Mesodermal cell (in vitro differentiated cells): ENCODE results near the gene HOXA9.

ENCODE experiments used
- H3K27ac ChIP-seq: 2 replicates; pipeline ENCODE4 v1.7.0; 2013; ENCODE audit warnings: mild to moderate bottlenecking, low read depth, low read length, moderate library complexity; ENCODE audit not compliant: severe bottlenecking
- H3K36me3 ChIP-seq: 2 replicates; pipeline ENCODE4 v1.7.1; 2013; ENCODE audit warnings: mild to moderate bottlenecking, low read length, moderate library complexity; ENCODE audit not compliant: control insufficient read depth, insufficient read depth
- H3K4me1 ChIP-seq: one replicate; pipeline ENCODE4 v1.7.1; 2013; ENCODE audit warnings: mild to moderate bottlenecking, low read length; ENCODE audit not compliant: insufficient read depth, control insufficient read depth, poor library complexity, severe bottlenecking
- H3K4me3 ChIP-seq: 2 replicates; pipeline ENCODE4 v1.7.0; 2013; ENCODE audit warnings: low read length, control low read depth, mild to moderate bottlenecking; ENCODE audit not compliant: insufficient read depth, poor library complexity, severe bottlenecking; ENCODE audit errors: extremely low read depth
- H3K9me3 ChIP-seq: 2 replicates; pipeline ENCODE4 v1.7.1; 2013; ENCODE audit warnings: mild to moderate bottlenecking, low read length, moderate library complexity; ENCODE audit not compliant: control insufficient read depth
- WGBS, 2 experiments: methylation state at CpG; one replicate each; pipeline ENCODE4 v1.1.5; 2013; ENCODE audit warnings: missing lambda C conversion rate in 2 of 2; ENCODE audit not compliant: insufficient coverage in 2 of 2; 5-methylcytosine and 5-hydroxymethylcytosine counted together

HOXA9 gene

GRCh38 chr7:27173511-27173955 is 8.2 kb upstream of the HOXA9 start:
- Histone ChIP-seq H3K27ac (no peak overlapping the region), H3K4me3 (peak overlapping the region; percentile 26), H3K4me1 (peaks cover 3% of the 10 kb centered on the region), H3K36me3 (no peaks in the 10 kb centered on the region), H3K9me3 (no peaks in the 10 kb centered on the region)
- WGBS, 2 experiments, result 1% methylated on average over 26 to 47 of the region's 59 CpGs

GRCh38 chr7:27172823-27173510 is 7.6 kb upstream of the HOXA9 start:
- WGBS, 2 experiments, result 1 to 2% methylated on average over 36 to 48 of the region's 58 CpGs

GRCh38 chr7:27172315-27172774 is 7.0 kb upstream of the HOXA9 start:
- peaks cover 3% of the 10 kb centered on the region for H3K4me1 ChIP-seq
- no peak overlapping the region for H3K4me3 ChIP-seq
- 5 to 7% methylated on average over 10 of the region's 10 CpGs for WGBS, 2 experiments
- H3K36me3 ChIP-seq, result no peaks in the 10 kb centered on the region
- H3K27ac ChIP-seq, result peak overlapping the region; percentile 29
- H3K9me3 ChIP-seq, result no peaks in the 10 kb centered on the region

More at GRCh38 chr7:27172823-27173510, 7.6 kb upstream of the HOXA9 start:
- Histone ChIP-seq H3K4me3 (peak overlapping the region; percentile 26), H3K4me1 (peaks cover 3% of the 10 kb centered on the region), H3K9me3 (no peaks in the 10 kb centered on the region), H3K36me3 (no peaks in the 10 kb centered on the region), H3K27ac (peak overlapping the region; percentile 29)

DNA sequence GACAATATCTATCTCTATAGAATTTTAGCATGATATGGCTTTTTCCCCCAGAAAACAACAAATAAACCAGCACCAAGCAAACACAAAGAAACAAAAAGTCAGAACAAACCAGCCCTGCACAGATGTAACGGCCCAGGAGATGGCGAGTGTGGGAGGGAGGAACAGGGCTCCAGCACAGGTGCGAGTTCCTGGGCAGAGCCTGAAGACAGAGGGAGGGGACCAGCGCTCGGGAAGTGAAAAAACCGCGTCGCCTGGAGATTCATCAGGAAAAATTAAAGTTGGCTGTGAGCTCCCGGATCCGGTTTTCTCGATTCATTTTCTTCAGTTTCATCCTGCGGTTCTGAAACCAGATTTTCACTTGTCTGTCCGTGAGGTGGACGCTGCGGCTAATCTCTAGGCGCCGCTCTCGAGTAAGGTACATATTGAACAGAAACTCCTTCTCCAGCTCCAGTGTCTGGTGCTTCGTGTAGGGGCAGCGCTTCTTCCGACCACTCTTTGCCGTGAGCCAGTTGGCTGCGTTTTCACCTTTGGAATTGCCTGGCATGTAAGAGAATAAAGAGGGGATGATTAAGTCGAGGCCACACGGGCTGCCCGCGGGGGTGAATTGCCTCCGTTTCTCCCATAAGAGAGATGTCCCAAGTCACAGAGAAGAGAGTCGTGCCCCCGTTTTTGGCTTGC is 6.4 kb upstream of the HOXA9 start:
- Histone ChIP-seq H3K27ac (no peak overlapping the region), H3K4me1 (peaks cover 4% of the 10 kb centered on the region), H3K9me3 (no peaks in the 10 kb centered on the region), H3K36me3 (no peaks in the 10 kb centered on the region), H3K4me3 (peak overlapping the region; percentile 2)
- WGBS, 2 experiments, result 3 to 5% methylated on average over 27 to 29 of the region's 30 CpGs

DNA sequence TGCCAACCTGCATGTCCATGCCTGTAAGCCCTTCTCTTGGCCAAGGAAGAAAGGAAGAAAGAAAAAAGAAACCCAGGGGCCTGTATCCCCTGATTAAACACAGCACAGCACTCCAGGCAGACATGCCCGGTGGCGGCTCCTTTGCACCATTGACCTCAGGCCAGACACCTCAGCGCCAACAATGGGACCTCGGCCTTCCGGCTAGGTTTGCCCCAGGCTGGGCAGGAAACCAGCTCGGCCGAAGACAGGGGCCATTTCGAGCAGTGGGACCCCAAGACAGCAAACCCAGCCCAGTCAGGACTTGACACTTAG is 5.9 kb upstream of the HOXA9 start:
- no peaks in the 10 kb centered on the region for H3K36me3 ChIP-seq
- no peaks in the 10 kb centered on the region for H3K9me3 ChIP-seq
- no peak overlapping the region for H3K4me3 ChIP-seq
- 0% methylated on average over 6 to 7 of the region's 8 CpGs for WGBS, 2 experiments
- H3K4me1 ChIP-seq, result peaks cover 5% of the 10 kb centered on the region
- no peak overlapping the region for H3K27ac ChIP-seq

DNA sequence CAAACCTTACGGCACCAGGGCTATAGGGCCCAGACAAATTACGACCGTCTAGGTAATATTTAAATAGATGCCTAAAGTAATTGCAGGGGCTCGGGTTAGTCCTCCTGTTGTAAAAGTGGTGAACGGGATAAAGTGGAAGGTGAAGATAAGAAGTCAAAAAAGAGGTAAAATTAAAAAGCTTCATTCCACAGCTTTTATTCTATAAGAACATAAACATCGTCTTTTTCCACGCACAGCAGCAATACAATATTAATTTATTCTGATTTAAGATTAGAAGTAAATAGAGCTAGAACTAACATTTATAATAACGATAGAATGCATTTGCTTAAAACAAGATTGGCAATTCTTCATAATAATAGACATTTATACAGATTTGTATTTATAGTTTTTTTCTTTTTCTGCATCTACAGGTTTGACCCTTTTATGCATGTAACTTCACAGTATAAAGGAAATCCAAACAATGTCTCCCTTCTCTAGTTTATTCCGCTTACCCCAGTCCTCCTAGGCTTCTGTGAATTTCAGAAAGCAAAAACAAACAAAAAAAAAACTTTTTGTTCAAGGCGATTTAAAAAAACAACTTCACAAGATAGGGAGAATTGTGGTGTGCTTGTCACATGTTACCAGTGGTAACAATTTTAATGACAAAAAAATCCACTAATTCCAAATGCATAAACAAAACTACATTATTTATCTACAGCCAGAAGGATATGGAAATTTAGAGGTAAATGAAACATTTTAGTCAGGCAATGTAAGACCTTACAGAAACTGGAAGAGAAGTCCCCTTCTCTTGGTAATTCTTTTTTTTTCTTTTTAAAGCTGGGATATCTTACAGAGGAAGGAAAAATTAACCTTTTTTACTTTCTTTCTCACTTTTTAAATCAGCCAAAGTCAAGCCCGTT is 5.3 kb upstream of the HOXA9 start:
- H3K4me1 ChIP-seq, result peaks cover 5% of the 10 kb centered on the region
- no peak overlapping the region for H3K27ac ChIP-seq
- no peaks in the 10 kb centered on the region for H3K9me3 ChIP-seq
- H3K4me3 ChIP-seq, result peak overlapping the region; percentile 23
- WGBS, 2 experiments, result 6 to 30% methylated on average over 2 to 3 of the region's 11 CpGs
- no peaks in the 10 kb centered on the region for H3K36me3 ChIP-seq

- H3K4me1 ChIP-seq, result peaks cover 5% of the 10 kb centered on the region
- no peak overlapping the region for H3K27ac ChIP-seq
- H3K4me3 ChIP-seq, result peak overlapping the region; percentile 23
- no peaks in the 10 kb centered on the region for H3K36me3 ChIP-seq
- WGBS, 2 experiments, result 1 to 2% methylated on average over 25 to 26 of the region's 46 CpGs
- no peaks in the 10 kb centered on the region for H3K9me3 ChIP-seq
Observed at GRCh38 chr7:27169658-27170425, 4.5 kb upstream of the HOXA9 start.

- Histone ChIP-seq H3K4me3 (peak overlapping the region; percentile 14), H3K9me3 (no peaks in the 10 kb centered on the region), H3K27ac (no peak overlapping the region), H3K36me3 (no peaks in the 10 kb centered on the region), H3K4me1 (peaks cover 2% of the 10 kb centered on the region)
- 6% methylated on average over 21 to 25 of the region's 25 CpGs for WGBS, 2 experiments
Observed at GRCh38 chr7:27168265-27168947, 3.1 kb upstream of the HOXA9 start.

DNA sequence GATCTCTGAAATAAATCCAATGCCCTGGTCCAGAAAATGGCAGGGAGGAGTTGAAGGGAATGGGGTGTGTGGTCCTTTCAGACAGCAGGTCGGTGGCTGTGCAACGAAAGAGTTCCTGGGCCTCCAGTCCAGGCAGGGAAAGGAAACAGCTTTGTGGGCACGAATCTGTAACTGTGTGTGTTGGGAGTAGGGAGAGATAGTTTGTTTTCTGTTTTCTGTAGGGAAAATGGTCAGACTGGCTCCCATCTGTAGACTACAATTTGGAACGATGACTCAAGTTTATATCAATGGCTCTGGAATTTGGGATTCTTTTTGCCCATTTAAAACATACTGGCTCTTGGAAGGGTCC is 2.6 kb upstream of the HOXA9 start:
- Histone ChIP-seq H3K27ac (no peak overlapping the region), H3K36me3 (no peaks in the 10 kb centered on the region), H3K4me3 (no peak overlapping the region), H3K9me3 (no peaks in the 10 kb centered on the region), H3K4me1 (peaks cover 2% of the 10 kb centered on the region)
- 7 to 20% methylated on average over 2 to 3 of the region's 4 CpGs for WGBS, 2 experiments
